NB4 (cell line): ENCODE results near the gene RPS29.

Source experiments
- DNase-seq: peaks from one replicate; pipeline ENCODE4 v3.0.0; 2010; ENCODE audit warnings: low read depth
- H3K4me3 ChIP-seq: one replicate; pipeline ENCODE4 v1.5.1; 2011; ENCODE audit warnings: mild to moderate bottlenecking, low read depth, low read length, moderate library complexity
- MYC ChIP-seq: IDR thresholded peaks from 2 replicates; pipeline ENCODE4 v1.6.1; 2011; ENCODE audit warnings: low read depth, low read length
- POLR2A ChIP-seq: IDR thresholded peaks from 2 replicates; pipeline ENCODE4 v1.6.1; 2011; ENCODE audit warnings: mild to moderate bottlenecking; ENCODE audit not compliant: insufficient read length; ENCODE audit errors: extremely low read depth
- TF ChIP-seq, protein P1 (sequence below): IDR thresholded peaks from one replicate; pipeline ENCODE4 v1.5.1; 2012; ENCODE audit warnings: low read depth, low read length
- TF ChIP-seq, protein P2 (sequence below): IDR thresholded peaks from 2 replicates; pipeline ENCODE4 v1.6.1; 2011; ENCODE audit warnings: low read depth, low read length

The RPS29 gene

DNA sequence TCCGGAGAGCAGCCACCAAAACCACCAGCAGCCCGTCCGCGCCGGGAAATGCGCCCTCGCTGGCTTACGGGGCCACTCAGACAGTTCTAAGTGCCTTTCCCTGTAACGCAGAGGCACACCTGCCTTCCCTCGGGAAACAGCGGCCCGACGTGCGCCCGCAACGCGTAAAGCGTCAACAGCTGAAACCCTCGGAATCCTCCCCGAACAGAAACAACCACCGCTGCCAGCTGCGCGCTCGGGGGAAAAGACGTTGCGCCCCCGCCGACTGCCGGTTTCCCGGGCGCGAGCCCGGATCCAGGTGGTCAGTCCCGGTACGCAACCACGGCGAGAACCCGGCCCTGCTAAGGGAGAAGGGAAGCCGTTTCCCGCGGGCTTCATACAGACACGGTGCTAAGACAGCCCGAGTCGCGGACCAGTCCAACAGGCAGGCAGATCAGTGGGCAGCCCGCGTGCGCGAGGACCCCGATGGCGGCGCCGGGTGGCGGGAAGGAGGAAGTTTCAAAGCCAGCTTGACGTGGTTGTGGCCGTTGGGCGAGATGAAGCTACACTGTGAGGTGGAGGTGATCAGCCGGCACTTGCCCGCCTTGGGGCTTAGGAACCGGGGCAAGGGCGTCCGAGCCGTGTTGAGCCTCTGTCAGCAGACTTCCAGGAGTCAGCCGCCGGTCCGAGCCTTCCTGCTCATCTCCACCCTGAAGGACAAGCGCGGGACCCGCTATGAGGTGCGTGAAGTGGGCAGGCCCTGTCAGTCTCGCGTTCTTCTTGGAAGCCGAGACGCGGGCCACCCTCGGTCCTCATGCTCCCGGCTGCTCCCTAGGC lies 12.5 kb upstream of the RPS29 start, which contains the start of gene LRR1:
TSS of gene LRR1 (plus strand) at position 456 of the 816 bp plus-strand sequence. CDS start at position 537, 81 bp downstream.
- TF ChIP-seq, protein P1, sequence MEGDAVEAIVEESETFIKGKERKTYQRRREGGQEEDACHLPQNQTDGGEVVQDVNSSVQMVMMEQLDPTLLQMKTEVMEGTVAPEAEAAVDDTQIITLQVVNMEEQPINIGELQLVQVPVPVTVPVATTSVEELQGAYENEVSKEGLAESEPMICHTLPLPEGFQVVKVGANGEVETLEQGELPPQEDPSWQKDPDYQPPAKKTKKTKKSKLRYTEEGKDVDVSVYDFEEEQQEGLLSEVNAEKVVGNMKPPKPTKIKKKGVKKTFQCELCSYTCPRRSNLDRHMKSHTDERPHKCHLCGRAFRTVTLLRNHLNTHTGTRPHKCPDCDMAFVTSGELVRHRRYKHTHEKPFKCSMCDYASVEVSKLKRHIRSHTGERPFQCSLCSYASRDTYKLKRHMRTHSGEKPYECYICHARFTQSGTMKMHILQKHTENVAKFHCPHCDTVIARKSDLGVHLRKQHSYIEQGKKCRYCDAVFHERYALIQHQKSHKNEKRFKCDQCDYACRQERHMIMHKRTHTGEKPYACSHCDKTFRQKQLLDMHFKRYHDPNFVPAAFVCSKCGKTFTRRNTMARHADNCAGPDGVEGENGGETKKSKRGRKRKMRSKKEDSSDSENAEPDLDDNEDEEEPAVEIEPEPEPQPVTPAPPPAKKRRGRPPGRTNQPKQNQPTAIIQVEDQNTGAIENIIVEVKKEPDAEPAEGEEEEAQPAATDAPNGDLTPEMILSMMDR, result no peak
- TF ChIP-seq POLR2A (peak; percentile 81), MYC (peak; percentile 71)
- TF ChIP-seq, protein P2, sequence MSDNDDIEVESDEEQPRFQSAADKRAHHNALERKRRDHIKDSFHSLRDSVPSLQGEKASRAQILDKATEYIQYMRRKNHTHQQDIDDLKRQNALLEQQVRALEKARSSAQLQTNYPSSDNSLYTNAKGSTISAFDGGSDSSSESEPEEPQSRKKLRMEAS, result peak; percentile 72; the same call in 1 of the 2 replicates
- H3K4me3 ChIP-seq, result peak within 1 kb of the TSS; percentile 93
- peak; percentile 91 for DNase-seq

DNA sequence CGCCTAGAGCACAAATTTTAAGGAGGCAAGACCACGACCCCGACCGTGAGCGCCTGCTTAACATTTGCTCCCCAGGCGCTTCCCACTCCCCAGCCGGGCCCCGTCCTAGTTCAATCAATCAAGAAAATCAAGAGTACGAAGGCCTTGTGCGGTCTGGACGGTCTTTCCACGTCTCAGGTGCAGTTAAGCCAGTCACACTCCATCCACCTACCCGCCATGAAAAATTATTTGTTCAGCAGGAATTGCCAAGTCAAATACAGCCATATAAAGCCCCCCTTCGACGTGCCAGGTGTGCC lies 12.0 kb upstream of the RPS29 start:
- peak; percentile 45 for DNase-seq
- TF ChIP-seq, protein P1, result no peak
- TF ChIP-seq, protein P2, result no peak

GRCh38 chr14:49594347-49595091 lies 8.3 kb upstream of the RPS29 start:
- TF ChIP-seq MYC (no peak), POLR2A (no peak)
- TF ChIP-seq, protein P1, result no peak
- TF ChIP-seq, protein P2, result no peak
- no peak for DNase-seq

More for the DNA sequence above, 12.0 kb upstream of the RPS29 start:
- peak overlapping the region; percentile 93 for H3K4me3 ChIP-seq

DNA sequence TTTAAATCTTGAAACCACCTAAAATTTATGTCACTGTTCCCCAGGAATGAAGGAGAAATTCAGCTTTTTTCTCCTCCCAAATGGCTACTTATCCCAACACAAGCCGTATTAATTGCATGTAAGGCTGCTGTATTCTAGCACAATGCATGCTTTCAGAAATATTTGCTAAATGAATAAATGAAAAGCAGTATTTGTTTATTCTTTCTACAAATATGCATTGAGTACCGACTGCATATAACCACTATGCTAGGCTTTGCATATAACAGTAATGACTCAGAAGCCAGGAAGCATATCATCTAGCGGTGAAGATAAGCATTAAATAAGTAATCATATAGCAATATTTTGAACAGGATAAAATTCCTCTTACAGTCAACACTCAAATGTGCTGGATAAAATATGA lies 6.8 kb upstream of the RPS29 start:
- DNase-seq, result no peak
- TF ChIP-seq, protein P2, result no peak
- no peak for TF ChIP-seq POLR2A
- H3K4me3 ChIP-seq, result no peak overlapping the region

More at GRCh38 chr14:49594347-49595091, 8.3 kb upstream of the RPS29 start:
- no peak overlapping the region for H3K4me3 ChIP-seq

GRCh38 chr14:49589387-49589786 lies 3.2 kb upstream of the RPS29 start:
- DNase-seq, result no peak
- TF ChIP-seq, protein P2, result no peak
- TF ChIP-seq POLR2A, result no peak
- TF ChIP-seq, protein P1, result no peak
- TF ChIP-seq MYC, result no peak
- H3K4me3 ChIP-seq, result no peak overlapping the region
